GM19328 (cell line): ENCODE data around the gene PTPRJ.

Experiments used
- ATAC-seq: cut with Tn5 transposase; IDR thresholded peaks from one replicate; pipeline ENCODE4 v1.9.1; 2021; ENCODE audit warnings: mild to moderate bottlenecking, moderate library complexity; ENCODE audit not compliant: unreplicated experiment

PTPRJ gene

GRCh38 chr11:48056325-48057183 lies 76.2 kb downstream of the PTPRJ start:
- ATAC-seq, result no peak

- ATAC-seq, result no peak
Observed at GRCh38 chr11:48058064-48058463, 77.7 kb downstream of the PTPRJ start.

GRCh38 chr11:48058788-48059187 lies 78.4 kb downstream of the PTPRJ start:
- ATAC-seq, result no peak

DNA sequence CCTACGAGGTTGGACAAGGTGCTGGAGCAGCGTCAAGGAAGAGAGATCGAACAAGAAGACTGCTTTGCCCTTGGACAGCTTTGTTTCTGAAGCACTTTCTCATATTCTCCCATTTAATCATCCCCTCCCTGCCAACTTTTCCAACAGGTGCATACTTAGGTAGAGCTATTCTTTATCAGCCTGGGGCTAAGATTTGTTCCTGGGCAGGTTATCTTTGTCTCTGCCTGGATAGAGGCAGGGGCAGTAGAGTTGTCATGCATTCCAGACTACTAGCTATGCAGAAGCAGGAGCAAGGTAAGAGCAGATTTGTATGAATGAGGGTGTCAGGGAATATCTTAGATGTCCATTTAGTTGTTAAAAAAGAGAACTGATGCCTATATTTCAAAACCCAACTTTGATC lies 82.3 kb downstream of the PTPRJ start:
- no peak for ATAC-seq

DNA sequence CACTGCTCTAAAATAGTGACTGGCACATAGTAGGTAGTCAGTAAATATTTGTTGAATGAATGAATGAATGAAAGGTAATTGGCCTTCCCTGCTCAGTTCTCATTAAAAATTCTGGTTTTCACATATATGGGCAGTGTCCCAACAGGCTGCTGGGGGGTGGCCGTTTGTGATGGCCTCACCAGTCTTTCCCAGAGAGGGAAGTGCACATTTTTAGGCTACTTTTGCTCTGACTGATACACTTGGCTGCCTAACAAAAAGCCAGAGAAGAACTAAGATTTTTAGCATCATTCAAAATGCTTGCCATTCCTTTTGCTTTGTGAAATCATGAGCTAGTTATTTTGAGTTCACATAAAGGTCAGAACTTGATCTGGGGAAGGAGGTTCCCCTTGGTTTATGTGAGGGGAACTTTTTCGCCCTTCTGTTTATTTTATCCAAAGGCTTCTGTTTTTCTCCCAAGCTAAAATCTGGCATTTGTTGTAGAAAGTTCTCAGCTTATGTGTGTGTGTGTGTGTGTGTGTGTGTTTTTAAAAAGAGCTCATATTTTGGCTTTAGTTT lies 83.1 kb downstream of the PTPRJ start:
- ATAC-seq, result no peak

GRCh38 chr11:48064306-48064705 lies 83.9 kb downstream of the PTPRJ start:
- ATAC-seq, result no peak

DNA sequence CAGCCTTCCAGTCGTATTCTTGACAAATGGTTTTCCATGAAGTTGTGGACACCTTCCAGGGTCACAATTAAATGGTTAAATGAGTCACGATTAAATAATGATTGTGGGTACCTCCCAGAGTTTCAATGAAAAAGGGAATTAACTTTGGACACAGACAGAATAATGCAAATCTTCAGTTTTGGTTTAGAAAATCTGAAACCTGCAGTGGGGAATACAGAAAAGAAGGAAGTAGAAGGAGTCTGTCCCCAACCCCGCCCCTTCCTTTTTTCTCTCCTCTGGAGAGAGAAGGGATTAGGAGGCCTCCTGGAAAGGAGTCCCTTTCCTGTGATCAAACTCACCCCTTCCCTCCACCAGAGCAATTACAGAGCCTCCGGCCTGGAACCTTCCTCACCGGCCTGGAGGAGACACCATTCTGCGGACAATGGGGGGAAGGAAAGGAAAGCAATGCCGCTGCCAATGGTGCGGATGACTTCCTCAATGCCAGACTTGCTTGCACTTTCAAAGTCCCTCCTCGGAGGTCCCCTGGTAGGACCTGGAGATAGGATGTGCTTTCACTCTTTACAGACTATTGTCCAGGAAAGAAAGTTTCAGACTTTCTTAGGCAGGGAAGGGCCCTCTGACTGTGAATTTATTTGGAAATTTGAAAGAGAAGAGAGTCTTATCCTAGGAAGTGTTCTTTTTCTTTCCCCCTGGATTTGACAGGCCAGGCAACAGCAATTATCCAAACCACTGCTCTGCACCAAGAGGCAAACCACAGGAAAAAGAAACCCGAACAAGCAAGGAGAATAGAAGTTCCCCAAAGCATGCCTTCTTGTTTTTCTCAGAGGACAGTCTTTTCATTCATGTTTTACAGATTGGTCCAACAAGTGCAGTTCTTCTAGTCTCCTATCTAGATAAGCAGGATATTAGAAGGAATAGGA lies 86.8 kb downstream of the PTPRJ start:
- ATAC-seq, result no peak

GRCh38 chr11:48073031-48073861 lies 92.9 kb downstream of the PTPRJ start:
- ATAC-seq, result no peak

DNA sequence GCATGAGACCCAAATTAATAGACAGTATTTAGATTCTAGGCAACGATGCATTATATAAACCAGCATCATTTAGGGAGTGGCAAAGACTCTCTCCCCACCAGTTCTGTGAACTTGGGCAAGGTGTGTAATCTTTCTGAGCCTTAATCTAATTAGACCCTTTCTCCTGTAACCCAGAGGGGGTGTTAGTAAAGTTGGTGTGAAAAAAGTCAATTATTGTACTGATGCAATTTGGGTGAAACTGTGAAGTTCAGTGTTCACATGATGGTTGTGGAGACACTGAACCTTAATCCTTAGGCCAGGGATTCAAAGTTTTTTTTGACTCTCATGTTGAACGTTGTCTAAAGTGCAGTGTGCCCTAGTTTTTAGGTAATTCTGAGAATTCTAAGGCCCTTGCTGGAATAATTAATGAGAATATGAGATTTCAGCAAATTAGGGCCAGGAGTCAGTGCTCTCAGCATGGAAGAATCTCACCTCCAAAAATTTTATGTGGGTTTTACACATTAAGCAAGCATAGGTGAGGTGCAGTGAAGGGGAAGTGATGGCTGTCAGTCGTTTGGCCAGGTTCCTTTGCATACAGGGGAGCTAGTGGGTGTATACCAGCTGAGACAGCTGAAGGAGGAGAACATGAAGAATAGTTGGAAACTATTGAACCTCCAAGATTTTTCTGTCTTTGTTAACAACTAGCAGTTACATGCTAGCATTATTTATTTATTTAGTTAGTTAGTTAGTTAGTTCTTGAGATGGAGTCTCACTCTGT lies 94.2 kb downstream of the PTPRJ start:
- no peak for ATAC-seq

GRCh38 chr11:48075637-48076036 lies 95.3 kb downstream of the PTPRJ start:
- ATAC-seq, result no peak

DNA sequence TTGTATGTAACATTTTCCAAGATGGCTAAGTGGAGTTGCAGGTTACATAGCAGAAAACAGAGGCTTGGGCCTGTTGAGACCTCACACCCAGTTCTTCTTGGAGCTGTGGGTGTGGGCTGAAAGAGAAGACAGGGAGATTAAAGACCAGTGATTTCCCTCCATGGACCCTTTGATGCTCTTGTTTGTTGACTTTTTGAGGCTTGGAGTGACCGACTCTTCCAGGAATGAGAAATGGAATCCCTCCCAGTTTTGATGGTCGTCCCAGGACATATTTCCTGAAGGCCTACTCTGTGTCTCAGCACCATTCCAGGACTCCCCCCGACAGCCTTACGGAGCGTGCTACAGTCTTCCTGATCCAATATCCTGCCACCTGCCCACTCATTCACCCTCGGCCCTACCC lies 96.9 kb downstream of the PTPRJ start:
- ATAC-seq, result no peak

DNA sequence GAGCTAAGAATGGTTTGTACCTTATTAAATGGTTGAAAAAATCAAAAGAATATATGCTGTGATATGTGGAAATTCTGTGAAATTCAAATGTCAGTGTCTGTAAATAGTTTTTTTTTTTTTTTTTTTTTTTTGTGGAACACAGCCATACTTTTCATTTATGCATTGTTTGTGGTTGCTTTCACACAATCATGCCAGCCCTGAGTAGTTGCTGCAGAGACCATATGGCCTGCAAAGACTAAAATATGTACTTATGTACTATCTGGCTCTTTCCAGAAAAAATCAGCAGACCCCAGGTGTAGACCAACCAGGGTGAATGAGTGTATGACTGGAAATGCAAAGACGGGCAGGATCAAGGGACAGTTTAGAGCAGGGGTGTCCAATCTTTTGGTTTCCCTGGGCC lies 98.3 kb downstream of the PTPRJ start:
- no peak for ATAC-seq

DNA sequence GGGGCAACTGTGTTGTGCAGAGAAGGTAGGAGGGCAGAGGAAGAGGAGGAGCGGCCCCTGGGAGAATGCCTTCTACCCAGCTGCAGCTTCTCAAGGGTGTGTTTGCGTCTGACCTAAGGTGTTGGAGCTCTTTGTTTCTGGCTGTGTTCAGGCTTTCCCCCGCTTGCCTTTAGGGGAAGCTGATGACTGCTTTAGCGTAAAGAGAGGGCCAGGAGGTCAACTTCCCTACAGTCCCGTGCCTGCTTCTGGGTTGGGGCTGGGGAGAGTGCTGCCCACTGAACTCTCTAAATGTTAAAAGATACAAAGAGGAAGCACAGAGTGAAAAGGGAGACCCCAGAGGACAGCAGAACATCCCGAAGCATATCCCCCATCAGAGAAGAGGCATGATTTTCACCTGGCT lies 99.2 kb downstream of the PTPRJ start:
- no peak for ATAC-seq

DNA sequence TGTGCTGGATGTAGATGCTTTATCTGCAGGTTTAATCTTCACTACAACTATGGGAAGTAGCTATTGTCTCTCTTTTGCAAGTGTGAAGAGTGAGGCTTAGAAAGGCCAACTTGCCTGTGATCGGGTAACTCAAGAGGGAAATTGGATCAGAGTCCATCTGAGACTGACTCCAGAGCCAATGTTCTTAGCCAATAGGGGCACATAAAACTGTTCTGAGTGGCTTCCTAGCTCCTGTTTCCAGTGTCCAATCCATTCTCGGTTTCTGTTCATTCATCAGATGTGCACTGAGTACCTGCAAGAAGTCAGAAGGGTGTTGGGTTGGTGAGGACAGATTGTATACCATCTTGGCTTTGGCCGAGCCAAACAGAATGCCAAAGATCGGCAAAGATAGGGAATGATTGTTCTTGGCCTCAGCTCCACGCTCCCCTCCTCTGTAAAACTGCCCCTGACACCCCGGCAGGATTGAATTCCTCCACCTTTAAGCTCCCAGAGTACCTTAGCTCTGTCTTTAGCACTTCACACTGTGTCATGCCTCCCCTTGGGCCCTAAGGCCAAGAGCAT lies 100.0 kb downstream of the PTPRJ start:
- ATAC-seq, result no peak

GRCh38 chr11:48081151-48082010 lies 101.0 kb downstream of the PTPRJ start:
- no peak for ATAC-seq

DNA sequence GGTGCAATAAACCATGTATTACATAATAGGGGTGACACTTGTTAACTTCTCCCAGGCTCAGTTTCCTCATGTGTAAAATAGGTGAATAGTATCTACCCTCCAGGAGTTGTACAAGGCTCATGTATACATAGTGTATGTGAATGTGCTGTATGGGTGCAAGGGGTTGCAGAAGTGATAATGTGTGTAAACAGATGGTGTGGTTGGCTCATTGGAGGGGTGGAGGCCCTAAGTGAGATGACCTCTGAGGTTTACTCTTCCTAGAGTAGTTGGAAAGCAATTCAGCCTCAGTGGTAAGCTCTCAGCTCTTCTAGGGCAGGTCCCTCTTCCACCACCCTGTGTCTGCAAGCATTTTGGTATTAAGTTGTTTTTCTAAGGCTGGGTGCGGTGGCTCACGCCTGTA lies 102.4 kb downstream of the PTPRJ start:
- no peak for ATAC-seq

GRCh38 chr11:48083421-48083820 lies 103.1 kb downstream of the PTPRJ start:
- ATAC-seq, result no peak

GRCh38 chr11:48085688-48086087 lies 105.3 kb downstream of the PTPRJ start:
- no peak for ATAC-seq

DNA sequence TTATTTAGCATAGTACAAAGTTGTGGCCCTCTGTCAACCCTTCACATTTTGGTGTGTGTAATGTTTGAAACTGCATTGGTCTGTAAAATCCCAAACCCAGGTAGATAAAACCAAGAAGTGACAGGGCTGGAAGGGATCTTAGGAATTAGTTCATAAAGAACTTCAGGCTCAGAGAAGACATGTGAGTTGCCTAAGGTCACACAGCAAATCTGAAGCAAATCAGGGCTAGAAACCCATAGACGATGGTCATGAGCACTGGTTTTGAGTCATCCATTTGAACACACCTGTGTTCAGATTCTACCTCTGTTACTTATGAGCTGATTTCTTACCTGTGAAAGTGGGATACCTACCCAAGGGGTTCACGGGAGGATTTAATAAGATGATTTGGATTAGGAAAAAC lies 107.1 kb downstream of the PTPRJ start:
- ATAC-seq, result no peak
